ENCODE measurements around the gene CITED4.

CITED4 gene

DNA sequence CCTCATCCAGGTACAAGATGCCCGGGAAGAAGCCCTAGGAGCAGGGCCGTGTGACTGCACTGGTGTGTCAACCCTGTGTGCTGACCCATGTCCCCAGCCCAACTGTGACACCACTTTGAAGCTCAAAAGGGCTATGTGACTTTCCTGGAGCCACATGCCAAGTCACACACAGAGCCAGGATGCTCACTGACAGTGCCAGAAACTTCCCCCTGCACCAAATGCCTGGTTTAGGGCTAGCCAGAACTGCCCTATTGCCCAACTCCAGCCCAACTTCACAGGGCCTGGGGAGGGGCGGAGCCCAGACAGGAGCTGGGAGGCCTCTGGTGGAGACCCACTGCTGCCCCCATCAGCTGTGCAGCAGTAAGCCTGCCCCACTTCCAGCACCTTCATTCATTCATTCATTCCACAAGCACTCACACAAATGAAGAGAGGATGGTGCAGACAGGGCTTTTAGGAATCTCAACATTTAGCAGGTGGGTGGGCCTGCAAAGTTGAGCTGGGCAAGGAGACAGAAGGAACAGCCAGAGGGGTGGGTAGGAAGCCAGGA, 41.8 kb downstream of the CITED4 start:
- TF ChIP-seq GLIS3 (CRISPR knock-in tag; IDR thresholded peaks at IDR 0.05) (no peak), ISL1 (CRISPR knock-in tag; IDR thresholded peaks at IDR 0.05) (no peak), ZNF70 (CRISPR knock-in tag; IDR thresholded peaks at IDR 0.05) (no peak), ZC3H10 (CRISPR knock-in tag; IDR thresholded peaks at IDR 0.05) (no peak), ZNF8 (CRISPR knock-in tag; IDR thresholded peaks at IDR 0.05) (no peak), RARB (CRISPR knock-in tag; IDR thresholded peaks at IDR 0.05) (no peak), ZFP30 (CRISPR knock-in tag; IDR thresholded peaks at IDR 0.05) (no peak), ZFP3 (CRISPR knock-in tag; IDR thresholded peaks at IDR 0.05) (no peak), ARNTL (CRISPR knock-in tag; IDR thresholded peaks at IDR 0.05; ENCODE audit: borderline replicate concordance, low read depth) (no peak), OSR1 (CRISPR knock-in tag; IDR thresholded peaks at IDR 0.05) (no peak), ESRRG (CRISPR knock-in tag; IDR thresholded peaks at IDR 0.05) (no peak), TOX (CRISPR knock-in tag; IDR thresholded peaks at IDR 0.05; ENCODE audit: borderline replicate concordance) (no peak)
- TF ChIP-seq, protein P1, sequence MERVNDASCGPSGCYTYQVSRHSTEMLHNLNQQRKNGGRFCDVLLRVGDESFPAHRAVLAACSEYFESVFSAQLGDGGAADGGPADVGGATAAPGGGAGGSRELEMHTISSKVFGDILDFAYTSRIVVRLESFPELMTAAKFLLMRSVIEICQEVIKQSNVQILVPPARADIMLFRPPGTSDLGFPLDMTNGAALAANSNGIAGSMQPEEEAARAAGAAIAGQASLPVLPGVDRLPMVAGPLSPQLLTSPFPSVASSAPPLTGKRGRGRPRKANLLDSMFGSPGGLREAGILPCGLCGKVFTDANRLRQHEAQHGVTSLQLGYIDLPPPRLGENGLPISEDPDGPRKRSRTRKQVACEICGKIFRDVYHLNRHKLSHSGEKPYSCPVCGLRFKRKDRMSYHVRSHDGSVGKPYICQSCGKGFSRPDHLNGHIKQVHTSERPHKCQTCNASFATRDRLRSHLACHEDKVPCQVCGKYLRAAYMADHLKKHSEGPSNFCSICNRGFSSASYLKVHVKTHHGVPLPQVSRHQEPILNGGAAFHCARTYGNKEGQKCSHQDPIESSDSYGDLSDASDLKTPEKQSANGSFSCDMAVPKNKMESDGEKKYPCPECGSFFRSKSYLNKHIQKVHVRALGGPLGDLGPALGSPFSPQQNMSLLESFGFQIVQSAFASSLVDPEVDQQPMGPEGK (CRISPR knock-in tag; IDR thresholded peaks at IDR 0.05; ENCODE audit: borderline replicate concordance), result no peak
- TF ChIP-seq, protein P2, sequence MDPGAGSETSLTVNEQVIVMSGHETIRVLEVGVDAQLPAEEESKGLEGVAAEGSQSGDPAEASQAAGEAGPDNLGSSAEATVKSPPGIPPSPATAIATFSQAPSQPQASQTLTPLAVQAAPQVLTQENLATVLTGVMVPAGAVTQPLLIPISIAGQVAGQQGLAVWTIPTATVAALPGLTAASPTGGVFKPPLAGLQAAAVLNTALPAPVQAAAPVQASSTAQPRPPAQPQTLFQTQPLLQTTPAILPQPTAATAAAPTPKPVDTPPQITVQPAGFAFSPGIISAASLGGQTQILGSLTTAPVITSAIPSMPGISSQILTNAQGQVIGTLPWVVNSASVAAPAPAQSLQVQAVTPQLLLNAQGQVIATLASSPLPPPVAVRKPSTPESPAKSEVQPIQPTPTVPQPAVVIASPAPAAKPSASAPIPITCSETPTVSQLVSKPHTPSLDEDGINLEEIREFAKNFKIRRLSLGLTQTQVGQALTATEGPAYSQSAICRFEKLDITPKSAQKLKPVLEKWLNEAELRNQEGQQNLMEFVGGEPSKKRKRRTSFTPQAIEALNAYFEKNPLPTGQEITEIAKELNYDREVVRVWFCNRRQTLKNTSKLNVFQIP (CRISPR knock-in tag; IDR thresholded peaks at IDR 0.05; ENCODE audit: borderline replicate concordance, low read depth), result no peak
- TF ChIP-seq, protein P3, sequence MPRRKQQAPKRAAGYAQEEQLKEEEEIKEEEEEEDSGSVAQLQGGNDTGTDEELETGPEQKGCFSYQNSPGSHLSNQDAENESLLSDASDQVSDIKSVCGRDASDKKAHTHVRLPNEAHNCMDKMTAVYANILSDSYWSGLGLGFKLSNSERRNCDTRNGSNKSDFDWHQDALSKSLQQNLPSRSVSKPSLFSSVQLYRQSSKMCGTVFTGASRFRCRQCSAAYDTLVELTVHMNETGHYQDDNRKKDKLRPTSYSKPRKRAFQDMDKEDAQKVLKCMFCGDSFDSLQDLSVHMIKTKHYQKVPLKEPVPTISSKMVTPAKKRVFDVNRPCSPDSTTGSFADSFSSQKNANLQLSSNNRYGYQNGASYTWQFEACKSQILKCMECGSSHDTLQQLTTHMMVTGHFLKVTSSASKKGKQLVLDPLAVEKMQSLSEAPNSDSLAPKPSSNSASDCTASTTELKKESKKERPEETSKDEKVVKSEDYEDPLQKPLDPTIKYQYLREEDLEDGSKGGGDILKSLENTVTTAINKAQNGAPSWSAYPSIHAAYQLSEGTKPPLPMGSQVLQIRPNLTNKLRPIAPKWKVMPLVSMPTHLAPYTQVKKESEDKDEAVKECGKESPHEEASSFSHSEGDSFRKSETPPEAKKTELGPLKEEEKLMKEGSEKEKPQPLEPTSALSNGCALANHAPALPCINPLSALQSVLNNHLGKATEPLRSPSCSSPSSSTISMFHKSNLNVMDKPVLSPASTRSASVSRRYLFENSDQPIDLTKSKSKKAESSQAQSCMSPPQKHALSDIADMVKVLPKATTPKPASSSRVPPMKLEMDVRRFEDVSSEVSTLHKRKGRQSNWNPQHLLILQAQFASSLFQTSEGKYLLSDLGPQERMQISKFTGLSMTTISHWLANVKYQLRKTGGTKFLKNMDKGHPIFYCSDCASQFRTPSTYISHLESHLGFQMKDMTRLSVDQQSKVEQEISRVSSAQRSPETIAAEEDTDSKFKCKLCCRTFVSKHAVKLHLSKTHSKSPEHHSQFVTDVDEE (CRISPR knock-in tag; IDR thresholded peaks at IDR 0.05), result no peak
- TF ChIP-seq, protein P4, sequence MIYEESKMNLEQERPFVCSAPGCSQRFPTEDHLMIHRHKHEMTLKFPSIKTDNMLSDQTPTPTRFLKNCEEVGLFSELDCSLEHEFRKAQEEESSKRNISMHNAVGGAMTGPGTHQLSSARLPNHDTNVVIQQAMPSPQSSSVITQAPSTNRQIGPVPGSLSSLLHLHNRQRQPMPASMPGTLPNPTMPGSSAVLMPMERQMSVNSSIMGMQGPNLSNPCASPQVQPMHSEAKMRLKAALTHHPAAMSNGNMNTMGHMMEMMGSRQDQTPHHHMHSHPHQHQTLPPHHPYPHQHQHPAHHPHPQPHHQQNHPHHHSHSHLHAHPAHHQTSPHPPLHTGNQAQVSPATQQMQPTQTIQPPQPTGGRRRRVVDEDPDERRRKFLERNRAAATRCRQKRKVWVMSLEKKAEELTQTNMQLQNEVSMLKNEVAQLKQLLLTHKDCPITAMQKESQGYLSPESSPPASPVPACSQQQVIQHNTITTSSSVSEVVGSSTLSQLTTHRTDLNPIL (CRISPR knock-in tag; IDR thresholded peaks at IDR 0.05; ENCODE audit: low read depth), result no peak
- TF ChIP-seq, protein P5, sequence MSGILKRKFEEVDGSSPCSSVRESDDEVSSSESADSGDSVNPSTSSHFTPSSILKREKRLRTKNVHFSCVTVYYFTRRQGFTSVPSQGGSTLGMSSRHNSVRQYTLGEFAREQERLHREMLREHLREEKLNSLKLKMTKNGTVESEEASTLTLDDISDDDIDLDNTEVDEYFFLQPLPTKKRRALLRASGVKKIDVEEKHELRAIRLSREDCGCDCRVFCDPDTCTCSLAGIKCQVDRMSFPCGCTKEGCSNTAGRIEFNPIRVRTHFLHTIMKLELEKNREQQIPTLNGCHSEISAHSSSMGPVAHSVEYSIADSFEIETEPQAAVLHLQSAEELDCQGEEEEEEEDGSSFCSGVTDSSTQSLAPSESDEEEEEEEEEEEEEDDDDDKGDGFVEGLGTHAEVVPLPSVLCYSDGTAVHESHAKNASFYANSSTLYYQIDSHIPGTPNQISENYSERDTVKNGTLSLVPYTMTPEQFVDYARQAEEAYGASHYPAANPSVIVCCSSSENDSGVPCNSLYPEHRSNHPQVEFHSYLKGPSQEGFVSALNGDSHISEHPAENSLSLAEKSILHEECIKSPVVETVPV (CRISPR knock-in tag; IDR thresholded peaks at IDR 0.05), result no peak
- ATAC-seq, result no peak; the same call in 2 of the 3 replicates

DNA sequence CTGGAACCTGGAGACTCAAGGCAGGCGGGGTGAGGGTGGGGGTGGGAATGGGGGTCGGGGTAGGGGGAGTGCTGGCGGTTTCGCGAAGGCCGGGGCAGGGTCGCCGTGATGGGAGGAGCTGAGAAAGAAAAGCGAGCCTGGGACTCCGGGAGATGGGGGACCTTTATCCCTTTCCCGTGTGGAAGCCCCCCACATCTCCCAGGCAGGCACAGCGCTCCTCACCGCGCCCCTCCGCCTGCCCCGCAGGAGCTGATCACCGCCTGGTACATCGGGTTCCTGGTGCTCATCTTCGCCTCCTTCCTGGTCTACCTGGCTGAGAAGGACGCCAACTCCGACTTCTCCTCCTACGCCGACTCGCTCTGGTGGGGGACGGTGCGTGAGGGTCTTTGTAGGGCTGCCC, 43.1 kb downstream of the CITED4 start:
- TF ChIP-seq, protein P5 (CRISPR knock-in tag; IDR thresholded peaks at IDR 0.05), result no peak
- TF ChIP-seq ZFP30 (CRISPR knock-in tag; IDR thresholded peaks at IDR 0.05) (no peak), BACH2 (CRISPR knock-in tag; IDR thresholded peaks at IDR 0.05; ENCODE audit: borderline replicate concordance) (no peak), RARB (CRISPR knock-in tag; IDR thresholded peaks at IDR 0.05) (no peak), ZNF70 (CRISPR knock-in tag; IDR thresholded peaks at IDR 0.05) (no peak), ZNF565 (CRISPR knock-in tag; conservative IDR thresholded peaks at IDR 0.05; ENCODE audit: low read depth) (no peak), ZC3H10 (CRISPR knock-in tag; IDR thresholded peaks at IDR 0.05) (no peak), TOX (CRISPR knock-in tag; IDR thresholded peaks at IDR 0.05; ENCODE audit: borderline replicate concordance) (no peak), ISL1 (CRISPR knock-in tag; IDR thresholded peaks at IDR 0.05) (no peak), ARNTL (CRISPR knock-in tag; IDR thresholded peaks at IDR 0.05; ENCODE audit: borderline replicate concordance, low read depth) (no peak)
- TF ChIP-seq, protein P4 (CRISPR knock-in tag; IDR thresholded peaks at IDR 0.05; ENCODE audit: low read depth), result no peak
- no peak for ATAC-seq
